HG03045 (cell line): ENCODE results near the gene PRR5.

Experiments used
- ATAC-seq: cut with Tn5 transposase; IDR thresholded peaks from one replicate; pipeline ENCODE4 v1.9.1; 2021; ENCODE audit warnings: mild to moderate bottlenecking, moderate library complexity; ENCODE audit not compliant: unreplicated experiment

The PRR5 gene

GRCh38 chr22:44711690-44712555 is 9.9 kb downstream of the PRR5 start:
- ATAC-seq = no peak

DNA sequence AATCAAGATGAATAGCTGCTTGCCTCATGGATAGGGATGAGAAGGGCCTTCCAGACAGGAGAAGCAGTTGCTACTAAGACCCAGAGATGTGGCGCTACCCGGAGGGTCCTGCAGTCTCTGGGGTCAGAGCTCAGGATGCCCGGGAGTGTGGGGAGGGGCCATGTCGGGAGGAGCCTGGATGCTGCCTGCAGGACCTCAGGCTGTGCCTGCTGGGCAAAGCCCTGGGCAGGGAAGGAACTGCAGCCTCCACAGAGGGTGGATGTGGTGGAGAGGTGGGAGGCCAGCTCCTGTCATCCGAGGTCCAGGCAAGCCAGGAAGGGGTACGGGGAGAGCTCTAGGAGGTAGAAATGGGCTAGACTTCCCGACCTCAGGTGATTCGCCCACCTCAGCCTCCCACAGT is 11.0 kb downstream of the PRR5 start:
- no peak for ATAC-seq

DNA sequence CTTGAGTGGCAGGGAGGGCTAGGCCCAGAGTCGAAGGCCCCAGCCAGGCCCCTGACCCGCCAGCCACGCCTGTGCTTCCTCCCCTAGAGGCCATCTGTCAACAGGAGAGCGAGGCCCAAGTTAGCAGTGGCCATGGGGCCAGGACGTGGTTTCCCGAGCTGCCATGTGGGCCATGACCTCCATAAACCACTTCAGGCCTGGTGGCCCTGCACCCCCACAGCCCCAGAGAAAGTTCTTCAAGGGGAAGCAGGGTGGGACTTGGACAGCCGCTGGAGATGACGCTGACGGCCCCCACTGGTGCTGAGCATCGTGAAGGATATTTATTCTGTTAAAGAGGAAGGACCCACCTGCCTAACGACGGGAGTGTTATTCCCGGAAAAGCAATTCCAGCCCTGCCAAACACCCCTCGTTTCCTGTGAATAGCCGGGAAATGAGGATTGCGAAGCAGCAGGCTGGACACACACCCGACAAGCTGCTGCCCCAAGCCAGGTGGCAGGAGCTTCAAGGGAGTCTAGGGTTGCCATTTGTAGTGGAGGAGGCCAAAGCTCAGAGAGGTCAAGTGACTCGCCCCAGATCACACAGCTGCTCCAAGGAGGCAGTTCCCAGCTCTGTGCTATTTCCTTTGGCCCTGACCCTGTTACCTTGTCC is 12.8 kb downstream of the PRR5 start:
- no peak for ATAC-seq

- no peak for ATAC-seq
Observed at GRCh38 chr22:44718418-44718817, 16.4 kb downstream of the PRR5 start.

DNA sequence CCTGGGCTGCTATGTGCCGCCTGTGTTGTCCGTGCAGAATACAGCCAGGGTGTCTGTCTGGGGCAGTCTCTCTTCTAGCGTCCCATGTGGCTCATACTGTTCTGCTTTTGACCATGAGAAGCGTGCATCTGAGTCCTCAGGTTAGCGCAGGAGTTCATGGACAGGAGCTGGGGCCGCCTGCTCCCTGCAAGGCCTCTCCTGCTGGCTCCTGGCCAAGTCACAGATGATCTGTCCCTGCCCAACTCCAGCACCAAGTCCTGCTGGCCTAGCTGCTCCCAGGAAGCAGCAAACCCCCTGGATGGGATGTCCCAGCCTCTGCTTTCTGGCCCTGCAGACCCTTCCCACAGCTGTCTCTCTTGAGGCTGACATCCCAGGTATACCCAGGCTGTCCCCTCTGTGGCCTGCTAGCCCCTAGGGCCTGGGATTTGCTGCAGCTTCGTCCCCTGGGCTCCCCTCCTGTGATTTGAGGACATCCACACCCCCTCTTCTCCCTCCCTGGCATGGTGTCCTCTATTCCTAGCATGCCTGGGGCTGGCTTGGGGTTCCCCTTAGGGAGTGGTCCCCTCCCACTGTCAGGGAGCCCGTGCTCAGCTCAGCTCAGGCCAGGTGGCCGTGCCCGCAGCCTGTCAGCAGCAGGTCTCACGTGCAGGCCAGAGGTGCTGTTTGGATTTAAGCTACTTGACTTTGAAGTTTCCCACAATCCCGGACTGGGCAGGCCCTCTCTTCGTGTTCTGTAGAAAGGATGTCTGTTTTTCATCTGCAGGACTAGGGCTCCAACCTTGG is 17.8 kb downstream of the PRR5 start:
- ATAC-seq = no peak

DNA sequence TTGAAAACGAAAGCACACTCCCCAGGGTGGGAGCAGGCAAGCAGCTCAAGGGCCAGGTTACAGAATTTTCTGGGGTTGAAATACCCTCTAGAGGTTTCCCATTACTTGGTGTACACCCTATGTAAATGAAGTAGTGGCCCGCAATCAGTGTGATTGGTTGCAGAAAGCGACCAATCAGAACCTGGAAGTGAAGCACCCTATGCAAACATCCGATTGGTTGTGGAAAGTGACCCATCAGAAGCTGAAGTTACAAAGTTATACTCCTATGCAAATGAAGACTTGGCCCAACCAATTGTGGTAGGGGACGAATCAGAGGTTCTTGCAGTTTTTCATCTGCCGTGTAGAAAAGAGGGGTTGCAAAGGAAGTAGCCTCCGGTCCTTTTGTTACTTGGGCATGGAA is 19.2 kb downstream of the PRR5 start:
- ATAC-seq = no peak

GRCh38 chr22:44722611-44723010 is 20.6 kb downstream of the PRR5 start:
- ATAC-seq = no peak

DNA sequence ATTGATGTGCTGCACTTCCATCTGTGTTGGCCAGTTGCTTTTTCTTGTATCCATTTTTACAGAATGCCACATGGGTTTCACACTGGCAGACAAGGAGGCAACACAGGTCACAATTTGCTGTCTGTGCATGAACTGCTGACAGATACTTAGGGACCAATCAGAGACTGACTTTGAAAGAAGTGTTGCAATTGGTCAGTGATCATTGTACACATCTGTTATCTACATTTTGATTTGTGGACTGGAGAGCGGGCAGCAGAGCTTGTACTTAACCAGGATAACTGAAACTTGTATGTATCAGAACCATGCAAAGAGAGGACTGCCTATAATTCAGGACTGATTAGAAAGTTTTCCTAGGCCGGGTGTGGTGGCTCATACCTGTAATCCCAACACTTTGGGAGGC is 21.8 kb downstream of the PRR5 start:
- no peak for ATAC-seq

DNA sequence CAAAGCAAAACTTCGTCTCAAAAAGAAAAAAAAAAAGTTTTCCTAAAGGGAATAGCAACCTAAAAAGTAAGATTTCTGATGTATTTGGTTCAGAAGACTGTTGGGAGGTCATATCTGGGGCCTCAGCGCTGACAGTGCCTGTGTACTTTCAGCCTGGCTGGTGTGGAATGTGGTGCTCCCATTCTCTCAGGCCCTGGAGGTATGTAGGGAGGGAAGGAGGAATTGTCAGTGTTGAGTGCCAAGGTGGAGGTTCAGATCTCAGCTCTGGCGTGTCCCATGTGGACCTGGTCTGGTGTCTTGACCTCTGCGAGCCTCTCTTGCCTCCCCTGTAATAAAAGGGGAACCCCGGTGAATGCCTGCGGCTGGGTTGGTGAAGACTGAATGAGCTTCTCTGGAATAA is 22.4 kb downstream of the PRR5 start:
- no peak for ATAC-seq

GRCh38 chr22:44724859-44725258 is 22.9 kb downstream of the PRR5 start:
- no peak for ATAC-seq

DNA sequence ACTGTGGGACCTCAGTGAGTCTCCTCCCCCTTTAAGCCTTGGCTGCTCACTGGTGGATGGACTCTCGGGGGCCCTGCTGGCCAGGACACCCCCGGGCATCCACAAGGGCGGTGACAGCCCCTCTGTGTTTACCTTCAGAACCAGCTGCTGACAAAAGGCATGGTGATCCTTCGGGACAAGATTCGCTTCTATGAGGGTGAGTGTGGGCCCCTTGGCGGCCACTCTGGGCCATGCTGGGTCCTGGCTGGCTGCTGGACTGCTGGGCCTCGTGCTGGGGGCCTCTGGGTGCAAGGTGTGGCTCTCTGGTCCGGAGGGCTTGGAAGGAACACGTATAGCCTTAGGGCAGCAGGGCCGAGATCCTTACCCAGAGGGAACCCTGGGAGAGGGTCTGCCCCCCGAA is 24.4 kb downstream of the PRR5 start:
- ATAC-seq = no peak

- no peak for ATAC-seq
Observed at GRCh38 chr22:44727148-44727547, 25.1 kb downstream of the PRR5 start.

- no peak for ATAC-seq
Observed at GRCh38 chr22:44727709-44728108, 25.7 kb downstream of the PRR5 start.

DNA sequence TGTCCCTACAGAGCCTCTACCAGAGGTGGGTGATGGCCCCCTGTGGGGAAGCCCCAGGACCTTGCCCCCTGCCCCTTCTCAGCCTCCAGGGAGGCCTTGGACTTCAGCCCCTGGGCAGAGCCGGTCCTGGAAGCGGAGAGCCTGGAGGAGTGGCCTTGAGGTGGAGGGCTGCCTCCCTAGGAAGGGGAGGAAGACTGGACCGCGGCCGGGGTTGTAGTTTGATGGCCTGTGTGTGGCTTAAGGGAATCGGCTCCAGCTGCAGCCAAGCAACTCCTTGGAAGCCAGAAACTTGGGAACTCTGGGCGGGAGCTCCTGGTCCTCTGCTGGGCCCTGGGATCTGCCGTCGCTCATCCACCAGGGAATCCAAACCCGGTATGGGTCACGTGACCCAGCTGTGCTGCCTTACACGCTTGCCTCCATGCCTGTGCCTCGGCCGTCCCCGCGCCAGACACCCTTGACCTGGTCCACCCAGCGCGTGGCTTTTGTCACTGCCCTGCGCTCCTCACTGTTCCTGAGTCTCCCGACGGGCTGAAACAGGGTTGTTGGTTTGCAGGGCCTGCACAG is 26.8 kb downstream of the PRR5 start:
- ATAC-seq = no peak

DNA sequence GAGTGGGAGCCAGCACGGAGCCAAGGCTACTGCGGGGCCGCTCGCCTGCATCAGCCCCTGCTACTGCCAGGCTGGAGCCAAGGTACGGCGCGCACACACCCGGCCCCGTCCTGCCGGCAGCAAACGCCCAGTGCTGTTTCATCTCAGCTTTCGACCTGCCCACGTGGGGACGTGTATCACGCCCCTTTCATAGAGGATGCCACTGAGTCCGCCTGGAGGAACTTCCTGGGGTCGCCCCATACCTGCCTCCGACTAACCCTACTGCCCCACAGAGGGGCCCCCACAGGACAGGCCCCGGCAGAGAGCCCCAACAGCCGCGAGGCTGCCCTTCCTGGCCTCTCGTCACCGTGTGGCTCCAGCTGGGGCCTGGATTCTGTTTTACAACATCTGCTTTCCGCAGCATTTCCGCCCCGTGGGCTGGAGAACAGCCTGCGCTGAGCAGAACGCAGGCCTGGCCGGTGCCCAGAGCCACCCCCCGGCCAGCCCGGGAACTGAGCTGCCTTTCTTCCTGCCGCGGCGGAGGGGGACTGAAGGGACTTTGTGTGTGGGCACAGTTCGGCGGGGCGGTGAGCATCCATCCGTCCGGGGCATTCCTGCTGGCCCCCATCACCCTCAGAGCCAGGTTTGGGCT is 27.5 kb downstream of the PRR5 start:
- ATAC-seq = no peak

DNA sequence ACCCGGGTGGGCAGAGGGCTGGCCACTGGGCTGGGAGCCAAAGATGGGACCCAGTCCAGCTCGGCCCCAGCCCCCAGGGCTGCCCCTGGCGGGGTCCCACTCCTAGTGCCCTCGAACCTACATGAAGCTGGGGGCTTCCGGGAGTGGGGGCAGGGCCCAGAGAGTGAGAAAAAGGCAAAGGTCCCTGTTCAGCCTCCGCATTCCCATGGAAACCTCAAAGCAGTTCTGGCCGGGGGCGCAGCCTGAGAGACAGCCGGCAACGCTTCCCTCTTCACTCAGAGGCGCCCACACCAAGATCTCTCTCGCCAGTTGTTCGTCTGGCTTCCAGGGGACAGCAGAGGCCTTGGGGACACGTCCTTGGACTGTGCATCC is 28.0 kb downstream of the PRR5 start:
- no peak for ATAC-seq

DNA sequence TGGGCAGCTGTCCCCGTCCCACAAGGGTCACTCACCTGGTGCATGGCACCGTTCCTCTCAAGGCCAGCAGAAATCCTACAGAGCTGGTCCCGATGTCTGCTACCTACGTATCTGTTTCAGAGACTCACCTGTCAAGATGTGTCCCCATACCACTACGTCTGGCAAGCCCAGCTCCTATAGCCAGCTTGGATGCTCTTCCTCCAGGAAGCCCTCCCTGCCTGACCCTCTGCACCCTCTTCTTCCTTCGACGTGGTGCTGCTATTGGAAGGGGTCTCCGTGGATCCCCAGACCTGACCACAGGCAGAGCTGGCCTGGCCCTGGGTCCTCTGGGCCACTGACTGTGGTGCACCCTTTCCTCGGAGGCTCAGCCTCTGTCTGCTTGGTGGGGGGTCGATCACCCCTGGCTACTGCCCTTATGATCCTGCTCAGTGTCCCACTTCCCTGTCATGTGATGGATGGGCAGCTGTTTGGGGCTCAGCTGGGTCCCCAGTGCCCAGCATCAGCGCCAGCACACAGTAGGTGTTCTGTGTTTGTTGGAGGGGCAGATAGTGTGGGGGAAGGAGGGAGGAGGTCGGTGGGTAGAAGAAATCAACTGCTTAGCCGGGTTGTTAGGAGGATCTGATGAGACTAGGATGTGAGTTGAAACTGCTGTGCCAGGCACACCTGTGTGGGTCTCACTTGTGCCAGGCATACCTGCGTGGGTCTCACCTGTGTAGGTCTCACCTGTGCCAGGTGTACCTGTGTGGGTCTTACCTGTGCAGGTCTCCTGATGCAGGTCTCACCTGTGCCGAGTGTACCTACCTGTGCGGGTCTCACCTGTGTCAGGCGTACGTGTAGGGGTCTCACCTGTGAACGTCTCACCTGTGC is 28.7 kb downstream of the PRR5 start:
- ATAC-seq = no peak

- no peak for ATAC-seq
Observed at GRCh38 chr22:44731357-44731970, 29.5 kb downstream of the PRR5 start.

- no peak for ATAC-seq
Observed at GRCh38 chr22:44732017-44732561, 30.1 kb downstream of the PRR5 start.
